GM21447 (cell line): Measurements from ENCODE around the gene FAM228B.
A peak's percentile ranks its signal among the peaks of the same experiment; 100 is the strongest.
"Not testable (repeated sequence)": the region's sequence is repeated elsewhere in the genome, so short reads cannot be mapped to it uniquely, and the experiment has no call there.

Source experiments
- ATAC-seq: cut with Tn5 transposase; IDR thresholded peaks from one replicate; pipeline ENCODE4 v1.9.1; 2021; ENCODE audit not compliant: unreplicated experiment

FAM228B gene

GRCh38 chr2:24101992-24102391 is 21.3 kb upstream of the FAM228B start:
- ATAC-seq = no peak

- ATAC-seq = no peak
Observed at GRCh38 chr2:24102677-24103076, 20.6 kb upstream of the FAM228B start.

GRCh38 chr2:24104110-24104650 is 19.1 kb upstream of the FAM228B start:
- no peak for ATAC-seq

- ATAC-seq = no peak
Observed at GRCh38 chr2:24104906-24105305, 18.4 kb upstream of the FAM228B start.

GRCh38 chr2:24105816-24106215 is 17.5 kb upstream of the FAM228B start:
- no peak for ATAC-seq

GRCh38 chr2:24106786-24107185 is 16.5 kb upstream of the FAM228B start:
- ATAC-seq = no peak

- no peak for ATAC-seq
Observed at GRCh38 chr2:24107336-24107735, 15.9 kb upstream of the FAM228B start.

- ATAC-seq = not testable (repeated sequence)
Observed at GRCh38 chr2:24109431-24109830, 13.8 kb upstream of the FAM228B start.

GRCh38 chr2:24110660-24111303 is 12.5 kb upstream of the FAM228B start:
- no peak for ATAC-seq

- ATAC-seq = no peak
Observed at GRCh38 chr2:24111407-24111901, 11.8 kb upstream of the FAM228B start.

- ATAC-seq = no peak
Observed at GRCh38 chr2:24115057-24115456, 8.2 kb upstream of the FAM228B start.

- ATAC-seq = no peak
Observed at GRCh38 chr2:24117902-24118301, 5.4 kb upstream of the FAM228B start.

GRCh38 chr2:24121066-24121465 is 2.2 kb upstream of the FAM228B start:
- ATAC-seq = no peak

- ATAC-seq = no peak
Observed at GRCh38 chr2:24121469-24121868, 1.8 kb upstream of the FAM228B start.

GRCh38 chr2:24122366-24123194 is 689 bp upstream of the FAM228B start:
- ATAC-seq = no peak

GRCh38 chr2:24123922-24124580 is 782 bp downstream of the FAM228B start:
- peak; percentile 14 for ATAC-seq

- ATAC-seq = no peak
Observed at GRCh38 chr2:24125956-24126355, 2.7 kb downstream of the FAM228B start.

GRCh38 chr2:24132543-24132942 is 9.3 kb downstream of the FAM228B start:
- no peak for ATAC-seq

GRCh38 chr2:24140305-24140704 is 17.0 kb downstream of the FAM228B start:
- not testable (repeated sequence) for ATAC-seq

GRCh38 chr2:24147364-24147763 is 24.1 kb downstream of the FAM228B start:
- no peak for ATAC-seq

GRCh38 chr2:24152413-24153197 is 29.3 kb downstream of the FAM228B start:
- no peak for ATAC-seq
